ENCODE data around the gene PITPNB. TPM values are rescaled to one million over a fixed set of nuclear protein-coding genes. Genes with fewer than 3 reads are reported as not detected.

The PITPNB gene
- total RNA-seq, 1 donor: 29.4 TPM

DNA sequence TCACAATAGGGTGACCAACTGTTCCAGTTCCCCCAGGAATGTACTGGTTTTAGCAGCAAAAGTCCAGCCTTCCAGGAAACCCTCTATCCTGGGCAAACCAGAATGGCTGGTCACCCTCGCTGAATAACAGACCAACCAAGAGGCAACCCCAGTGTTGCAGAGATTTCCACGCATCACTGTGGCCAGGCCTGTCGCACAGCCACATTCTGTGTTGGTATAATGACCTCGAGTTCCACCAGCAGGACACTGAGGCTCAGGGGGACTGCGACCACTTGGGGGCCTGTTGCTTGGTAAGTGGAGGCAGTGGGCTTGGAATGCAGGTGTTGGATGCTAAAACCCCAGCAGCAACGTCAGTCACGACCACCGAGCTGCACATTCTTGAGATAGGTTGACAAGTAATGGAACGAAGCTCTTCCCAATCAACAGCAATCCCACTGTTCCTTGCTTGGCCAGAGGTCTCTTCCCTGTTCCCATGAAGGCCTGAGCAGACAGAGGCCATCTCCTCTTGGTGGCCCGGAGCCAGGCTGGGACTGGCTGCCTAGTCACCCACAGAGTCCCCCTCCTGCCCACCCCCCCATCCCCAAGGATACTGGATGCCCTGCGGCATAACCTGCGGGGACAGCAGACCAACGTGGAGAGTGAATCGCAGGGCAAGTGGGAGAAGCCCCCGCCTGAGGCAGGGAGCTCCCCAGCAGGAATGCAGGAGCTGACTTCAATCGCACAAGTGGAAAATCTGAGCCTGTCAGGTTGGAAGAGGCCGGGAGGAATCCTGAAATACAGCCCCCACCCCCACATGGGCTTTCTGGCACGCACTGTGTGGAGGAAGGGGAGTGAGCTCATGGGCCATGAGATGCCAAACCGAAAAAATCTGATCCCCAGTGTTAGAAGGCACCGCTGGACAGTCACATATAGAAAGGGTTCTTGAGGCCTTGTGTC, 74.1 kb downstream of the PITPNB start:
- H3K4me3 ChIP-seq (ENCODE audit: low read depth, low read length): no peak overlapping the region
- DNase-seq (ENCODE audit: low read depth): no peak
- TF ChIP-seq, protein P1, sequence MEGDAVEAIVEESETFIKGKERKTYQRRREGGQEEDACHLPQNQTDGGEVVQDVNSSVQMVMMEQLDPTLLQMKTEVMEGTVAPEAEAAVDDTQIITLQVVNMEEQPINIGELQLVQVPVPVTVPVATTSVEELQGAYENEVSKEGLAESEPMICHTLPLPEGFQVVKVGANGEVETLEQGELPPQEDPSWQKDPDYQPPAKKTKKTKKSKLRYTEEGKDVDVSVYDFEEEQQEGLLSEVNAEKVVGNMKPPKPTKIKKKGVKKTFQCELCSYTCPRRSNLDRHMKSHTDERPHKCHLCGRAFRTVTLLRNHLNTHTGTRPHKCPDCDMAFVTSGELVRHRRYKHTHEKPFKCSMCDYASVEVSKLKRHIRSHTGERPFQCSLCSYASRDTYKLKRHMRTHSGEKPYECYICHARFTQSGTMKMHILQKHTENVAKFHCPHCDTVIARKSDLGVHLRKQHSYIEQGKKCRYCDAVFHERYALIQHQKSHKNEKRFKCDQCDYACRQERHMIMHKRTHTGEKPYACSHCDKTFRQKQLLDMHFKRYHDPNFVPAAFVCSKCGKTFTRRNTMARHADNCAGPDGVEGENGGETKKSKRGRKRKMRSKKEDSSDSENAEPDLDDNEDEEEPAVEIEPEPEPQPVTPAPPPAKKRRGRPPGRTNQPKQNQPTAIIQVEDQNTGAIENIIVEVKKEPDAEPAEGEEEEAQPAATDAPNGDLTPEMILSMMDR (IDR thresholded peaks at IDR 0.05; ENCODE audit: insufficient read depth, low read depth, low read length): no peak

GRCh38 chr22:27844256-27844655, 74.8 kb downstream of the PITPNB start:
- DNase-seq (ENCODE audit: low read depth): no peak
- TF ChIP-seq, protein P1 (IDR thresholded peaks at IDR 0.05; ENCODE audit: insufficient read depth, low read depth, low read length): no peak

DNA sequence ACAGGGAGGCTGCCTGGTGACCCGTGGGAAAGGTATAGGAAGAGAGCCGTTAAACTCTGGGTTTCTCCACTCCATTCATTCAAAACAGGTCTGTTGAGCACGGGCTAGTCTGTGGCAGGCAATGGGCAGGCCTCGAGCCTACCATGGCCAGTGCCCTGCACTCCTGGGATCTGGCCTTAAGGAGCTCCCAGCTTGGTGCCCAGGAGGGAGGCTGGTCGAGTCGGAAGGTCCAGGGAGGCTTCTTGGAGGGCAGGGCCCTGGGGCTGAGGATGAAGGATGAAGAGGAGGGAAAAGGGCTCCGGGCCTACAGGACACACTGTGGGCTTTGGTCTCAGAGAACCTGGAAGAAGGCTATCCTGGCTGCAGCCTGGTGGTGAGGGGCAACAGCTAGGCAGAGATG, 75.6 kb downstream of the PITPNB start:
- no peak for DNase-seq (ENCODE audit: low read depth)
- TF ChIP-seq, protein P1 (IDR thresholded peaks at IDR 0.05; ENCODE audit: insufficient read depth, low read depth, low read length): no peak

More at GRCh38 chr22:27844256-27844655, 74.8 kb downstream of the PITPNB start:
- no peak overlapping the region for H3K4me3 ChIP-seq (ENCODE audit: low read depth, low read length)

DNA sequence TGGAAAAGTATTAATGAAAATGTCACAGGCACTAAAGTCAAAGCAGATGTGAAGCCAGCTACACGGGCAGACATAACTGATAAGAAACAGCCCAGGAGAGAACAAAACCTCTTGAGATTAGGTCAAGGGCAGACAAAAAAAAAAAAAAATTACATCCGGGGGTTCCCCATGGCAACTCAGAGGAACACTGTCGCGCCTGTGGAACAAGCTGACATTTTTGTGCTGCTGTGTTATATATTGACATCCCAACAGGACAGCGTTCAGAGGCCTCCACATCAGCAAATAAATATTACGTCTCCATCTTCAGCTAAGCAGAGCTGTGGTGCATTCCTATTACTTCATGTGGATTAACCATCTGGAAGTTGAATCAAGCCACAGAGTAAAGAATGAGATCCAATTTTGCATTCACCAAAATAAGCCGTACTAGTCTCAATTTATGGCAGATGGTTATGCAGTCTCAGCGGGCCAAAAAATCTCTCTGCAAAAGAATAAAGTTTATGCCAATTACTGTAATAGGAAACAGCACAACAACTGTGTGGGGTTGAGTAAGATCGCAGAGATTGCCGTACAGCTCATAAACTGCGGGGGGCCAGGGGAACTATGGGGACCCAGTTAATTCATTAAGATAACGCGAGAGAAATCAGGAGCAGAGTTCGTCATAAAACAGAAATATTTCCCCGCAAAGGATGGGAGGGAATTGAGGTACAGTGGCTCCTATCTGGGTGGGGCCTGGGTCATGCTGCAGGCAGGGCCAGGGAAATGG, 76.2 kb downstream of the PITPNB start:
- TF ChIP-seq, protein P1 (IDR thresholded peaks at IDR 0.05; ENCODE audit: insufficient read depth, low read depth, low read length): no peak
- no peak for DNase-seq (ENCODE audit: low read depth)
- no peak overlapping the region for H3K4me3 ChIP-seq (ENCODE audit: low read depth, low read length)

More for the DNA sequence above, 75.6 kb downstream of the PITPNB start:
- no peak overlapping the region for H3K4me3 ChIP-seq (ENCODE audit: low read depth, low read length)

- TF ChIP-seq, protein P1 (IDR thresholded peaks at IDR 0.05; ENCODE audit: insufficient read depth, low read depth, low read length): no peak
- DNase-seq (ENCODE audit: low read depth): no peak
Observed at GRCh38 chr22:27842201-27842600, 76.9 kb downstream of the PITPNB start.

GRCh38 chr22:27840436-27840835, 78.6 kb downstream of the PITPNB start:
- no peak overlapping the region for H3K4me3 ChIP-seq (ENCODE audit: low read depth, low read length)
- TF ChIP-seq, protein P1 (IDR thresholded peaks at IDR 0.05; ENCODE audit: insufficient read depth, low read depth, low read length): no peak
- DNase-seq (ENCODE audit: low read depth): no peak

More at GRCh38 chr22:27842201-27842600, 76.9 kb downstream of the PITPNB start:
- no peak overlapping the region for H3K4me3 ChIP-seq (ENCODE audit: low read depth, low read length)

Data from fibroblast of villous mesenchyme (primary cell).